ENCODE results near the gene PTPRE. TPM values are rescaled to one million over a fixed set of nuclear protein-coding genes. Genes with fewer than 3 reads are reported as not detected.
"Not testable (repeated sequence)": the region's sequence is repeated elsewhere in the genome, so short reads cannot be mapped to it uniquely, and the experiment has no call there.

Gene PTPRE
- total and polyA plus RNA-seq, 5 donors, result 6.7 to 21.1 (median 12.9) TPM

DNA sequence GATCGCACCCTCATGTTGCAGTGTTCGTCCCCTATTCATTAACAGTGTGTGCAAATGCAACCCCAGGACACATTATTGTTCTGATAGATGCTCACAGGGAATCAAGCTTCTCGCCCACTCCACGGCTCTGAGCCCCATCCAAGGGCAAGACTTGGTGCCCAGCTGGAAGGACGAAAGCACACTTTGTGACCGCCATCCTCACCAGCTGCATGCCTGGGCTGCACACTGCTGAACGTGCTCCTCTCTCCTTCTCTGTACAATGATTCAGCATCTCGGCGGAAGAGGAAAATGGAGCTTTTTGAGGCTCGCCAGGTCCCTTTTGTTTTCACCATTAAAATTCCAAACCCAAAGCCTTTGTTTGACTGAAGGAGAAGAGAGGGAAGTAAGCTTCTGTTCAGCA is 177.5 kb downstream of the PTPRE start:
- intact Hi-C loops (cut with DNase I), result no loop called here
- ATAC-seq, result no peak

DNA sequence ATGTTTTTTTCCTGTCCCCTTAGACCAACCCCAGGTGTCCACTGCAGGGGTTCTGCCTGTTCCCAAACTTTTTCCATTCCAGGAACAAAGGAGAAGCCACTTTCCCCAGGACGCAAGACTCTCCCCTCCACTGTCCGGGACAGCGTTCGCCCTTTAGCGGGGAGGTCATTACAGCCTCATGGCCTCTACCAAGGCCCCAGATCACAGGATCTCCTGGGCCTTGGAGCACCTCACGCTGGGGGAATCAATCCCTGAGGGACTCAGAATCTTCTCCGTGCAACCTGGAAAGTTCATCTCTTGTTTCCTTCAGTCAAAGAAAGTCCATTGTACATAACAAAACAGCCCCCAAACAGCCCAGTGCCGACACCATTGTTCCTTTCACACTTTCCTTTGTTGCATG is 178.1 kb downstream of the PTPRE start:
- DNase-seq (no peak), ATAC-seq (no peak)
- WGBS, result 89% methylated on average over 8 of the region's 8 CpGs
- intact Hi-C loops (cut with DNase I), result no loop called here
- Histone ChIP-seq H3K27ac (ENCODE audit: low read length) (no peak overlapping the region), H3K27me3 (ENCODE audit: control insufficient read depth, insufficient read depth) (no peaks in the 10 kb centered on the region), H3K4me3 (ENCODE audit: low read length) (no peak overlapping the region), H3K4me1 (ENCODE audit: control insufficient read depth, insufficient read depth, low read length) (no peaks in the 10 kb centered on the region), H3K9me3 (ENCODE audit: control insufficient read depth, low read length) (no peaks in the 10 kb centered on the region)

More for the DNA sequence above, 177.5 kb downstream of the PTPRE start:
- Histone ChIP-seq H3K27ac (ENCODE audit: low read length) (no peak overlapping the region), H3K4me1 (ENCODE audit: control insufficient read depth, insufficient read depth, low read length) (no peaks in the 10 kb centered on the region), H3K27me3 (ENCODE audit: control insufficient read depth, insufficient read depth) (no peaks in the 10 kb centered on the region), H3K4me3 (ENCODE audit: low read length) (no peak overlapping the region), H3K9me3 (ENCODE audit: control insufficient read depth, low read length) (no peaks in the 10 kb centered on the region)
- no peak for DNase-seq
- 92% methylated on average over 10 of the region's 10 CpGs for WGBS

DNA sequence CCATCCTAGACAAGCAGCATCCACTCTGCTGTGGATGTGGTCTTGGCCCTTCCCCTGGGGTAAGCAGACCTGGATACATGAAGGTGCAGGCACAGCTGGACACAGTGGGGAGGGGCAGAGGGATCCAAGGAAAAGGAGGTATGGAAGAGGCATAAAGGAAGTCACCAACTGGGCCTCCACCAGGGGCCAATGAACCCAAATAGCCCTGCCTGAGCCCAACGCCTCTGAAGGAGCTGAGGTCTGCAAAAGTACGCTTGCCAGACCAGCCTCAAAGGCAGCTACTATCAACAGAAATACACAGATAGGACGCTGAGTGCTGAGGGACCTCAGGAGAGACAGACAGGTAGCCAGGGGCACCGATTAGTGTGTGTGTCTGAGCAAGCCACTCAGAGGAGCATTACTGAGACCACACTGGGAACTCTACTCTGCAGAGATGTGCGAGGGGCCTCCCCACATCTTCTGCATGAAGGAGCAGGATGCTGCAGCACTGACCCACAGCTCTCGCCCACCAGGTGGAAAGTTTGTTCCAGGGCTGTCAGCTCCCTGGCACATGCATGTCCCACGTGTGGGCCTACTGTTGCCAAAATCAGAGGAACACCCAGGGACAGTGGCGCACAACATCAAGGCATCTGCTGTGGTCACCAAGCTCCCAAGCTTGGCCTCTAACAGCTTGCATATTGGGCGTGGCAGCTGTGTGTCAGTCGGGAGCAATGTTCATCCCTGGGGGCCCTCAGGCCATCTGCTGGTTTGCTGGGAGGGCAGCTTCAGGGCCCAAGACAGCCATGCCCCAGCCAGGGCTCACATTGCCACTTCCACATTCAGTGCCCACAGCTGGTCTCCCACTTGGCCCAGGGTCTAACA is 179.3 kb downstream of the PTPRE start:
- no peaks in the 10 kb centered on the region for H3K27me3 ChIP-seq (ENCODE audit: control insufficient read depth, insufficient read depth)
- intact Hi-C loops (cut with DNase I), result no loop called here
- no peak overlapping the region for H3K4me3 ChIP-seq (ENCODE audit: low read length)
- no peaks in the 10 kb centered on the region for H3K4me1 ChIP-seq (ENCODE audit: control insufficient read depth, insufficient read depth, low read length)
- H3K9me3 ChIP-seq (ENCODE audit: control insufficient read depth, low read length), result no peaks in the 10 kb centered on the region
- ATAC-seq (peak in 1 of 2 donors; percentile 20), DNase-seq (no peak)
- no peak overlapping the region for H3K27ac ChIP-seq (ENCODE audit: low read length)
- WGBS, result 72% methylated on average over 10 of the region's 10 CpGs

DNA sequence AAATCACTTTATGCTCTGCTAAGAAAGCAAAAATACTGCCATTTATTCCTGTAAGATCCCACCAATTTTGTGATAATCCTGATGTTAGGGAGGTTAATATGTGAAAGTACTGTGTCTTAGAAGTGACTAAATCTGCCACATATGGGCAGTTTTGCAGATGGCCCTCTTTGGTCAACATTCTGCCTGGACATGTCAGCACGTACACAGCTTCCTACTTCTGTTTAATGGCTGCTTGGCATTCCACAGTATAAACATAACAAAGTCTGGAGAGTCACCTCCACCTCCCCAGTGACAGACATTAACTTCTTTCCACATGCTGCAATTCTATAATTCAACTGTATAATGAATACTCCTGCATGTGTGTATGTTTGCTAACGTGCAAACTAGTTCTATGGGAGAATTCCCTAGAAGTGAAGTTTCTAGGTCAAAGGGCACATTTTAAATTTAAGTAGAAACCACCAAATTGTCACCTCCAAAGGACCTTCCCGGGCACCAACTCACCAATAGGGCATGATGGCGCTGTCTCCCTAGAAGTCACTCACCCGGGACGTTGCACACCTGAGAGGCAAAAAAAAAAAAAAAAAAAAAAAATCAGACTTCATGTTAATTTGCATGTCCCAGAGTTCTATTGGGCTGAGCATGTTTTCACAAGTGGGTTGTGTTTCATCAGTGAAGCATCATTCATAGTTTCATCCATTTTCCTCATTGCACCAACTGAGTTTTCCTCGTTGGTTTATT is 180.4 kb downstream of the PTPRE start:
- no peaks in the 10 kb centered on the region for H3K27me3 ChIP-seq (ENCODE audit: control insufficient read depth, insufficient read depth)
- ATAC-seq (no peak), DNase-seq (no peak)
- intact Hi-C loops (cut with DNase I), result no loop called here
- no peak overlapping the region for H3K4me3 ChIP-seq (ENCODE audit: low read length)
- H3K27ac ChIP-seq (ENCODE audit: low read length), result no peak overlapping the region
- H3K4me1 ChIP-seq (ENCODE audit: control insufficient read depth, insufficient read depth, low read length), result no peaks in the 10 kb centered on the region
- 73% methylated on average over 7 of the region's 7 CpGs for WGBS
- no peaks in the 10 kb centered on the region for H3K9me3 ChIP-seq (ENCODE audit: control insufficient read depth, low read length)

DNA sequence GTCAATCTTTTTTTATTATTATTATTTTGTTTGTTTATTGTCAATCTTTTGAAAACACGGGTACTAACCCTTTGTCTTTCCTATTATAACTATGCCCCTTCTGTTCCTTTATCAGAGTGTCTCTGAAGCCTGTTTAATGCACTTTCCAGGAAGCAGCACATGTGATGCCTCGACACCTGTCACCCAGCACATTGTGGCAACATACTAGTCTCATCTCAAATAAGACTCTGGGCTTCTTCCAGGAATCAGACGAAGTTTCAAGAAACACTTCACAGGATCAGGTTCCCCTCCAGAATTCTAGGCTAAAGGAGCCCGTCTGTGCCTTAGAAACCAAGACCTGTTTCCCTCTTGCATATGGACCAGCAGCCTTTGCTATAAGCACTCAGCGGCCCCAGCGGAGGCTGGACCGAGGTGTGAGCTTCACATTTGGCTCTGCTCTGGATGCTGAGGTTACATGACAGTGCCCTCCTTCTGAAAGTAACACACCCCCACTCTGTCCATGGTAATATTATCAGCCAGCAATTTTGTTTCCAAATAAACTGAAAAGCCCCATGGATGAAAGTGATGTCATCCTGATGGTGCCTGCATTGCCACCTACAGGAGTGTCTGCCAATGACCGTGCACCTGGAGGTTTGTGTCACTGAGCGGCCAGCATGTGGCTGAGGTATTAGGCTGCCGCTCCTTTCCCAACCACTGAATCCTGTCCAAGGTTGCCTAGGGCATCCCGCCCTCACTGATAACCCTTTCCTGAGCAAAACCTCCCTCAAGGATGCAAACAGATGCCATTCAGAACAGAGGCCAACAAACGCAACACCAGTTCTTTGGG is 181.2 kb downstream of the PTPRE start:
- no peaks in the 10 kb centered on the region for H3K27me3 ChIP-seq (ENCODE audit: control insufficient read depth, insufficient read depth)
- 54% methylated on average over 12 of the region's 12 CpGs for WGBS
- no peaks in the 10 kb centered on the region for H3K4me1 ChIP-seq (ENCODE audit: control insufficient read depth, insufficient read depth, low read length)
- no peak overlapping the region for H3K27ac ChIP-seq (ENCODE audit: low read length)
- H3K4me3 ChIP-seq (ENCODE audit: low read length), result no peak overlapping the region
- no peaks in the 10 kb centered on the region for H3K9me3 ChIP-seq (ENCODE audit: control insufficient read depth, low read length)
- intact Hi-C loops (cut with DNase I), result no loop called here
- ATAC-seq (no peak), DNase-seq (no peak)

DNA sequence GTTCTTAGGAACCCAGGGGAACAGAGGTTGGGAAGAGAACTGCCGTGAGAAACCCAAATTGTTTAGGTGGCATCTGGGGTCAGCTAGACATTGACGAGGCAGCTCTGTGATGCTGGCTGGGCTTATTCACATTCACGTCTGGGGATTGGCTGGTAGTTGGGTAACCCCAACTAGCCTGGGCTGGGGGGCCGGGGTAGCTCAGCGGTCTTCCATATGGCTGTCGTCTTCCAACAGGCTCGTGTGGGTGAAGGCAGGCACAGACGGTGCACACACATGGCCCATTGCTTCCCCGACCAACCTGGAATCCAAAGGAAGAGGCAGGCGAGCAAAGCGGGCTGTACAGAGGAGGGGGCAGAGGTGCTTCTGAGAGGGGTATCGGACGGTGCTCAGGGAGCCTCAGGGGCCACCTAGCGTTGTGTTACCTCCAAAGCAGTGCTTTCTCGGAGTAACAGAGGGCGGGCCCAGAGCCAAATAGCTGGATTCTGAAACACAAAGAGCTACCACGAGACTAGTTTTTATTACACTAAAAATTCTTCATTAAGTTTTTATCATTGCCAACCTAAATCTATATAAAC is 184.8 kb downstream of the PTPRE start:
- WGBS, result 73% methylated on average over 17 of the region's 17 CpGs
- intact Hi-C loops (cut with DNase I), result no loop called here
- Histone ChIP-seq H3K4me1 (ENCODE audit: control insufficient read depth, insufficient read depth, low read length) (no peaks in the 10 kb centered on the region), H3K9me3 (ENCODE audit: control insufficient read depth, low read length) (no peaks in the 10 kb centered on the region), H3K4me3 (ENCODE audit: low read length) (no peak overlapping the region), H3K27ac (ENCODE audit: low read length) (no peak overlapping the region), H3K27me3 (ENCODE audit: control insufficient read depth, insufficient read depth) (no peaks in the 10 kb centered on the region)
- DNase-seq (no peak), ATAC-seq (no peak)

DNA sequence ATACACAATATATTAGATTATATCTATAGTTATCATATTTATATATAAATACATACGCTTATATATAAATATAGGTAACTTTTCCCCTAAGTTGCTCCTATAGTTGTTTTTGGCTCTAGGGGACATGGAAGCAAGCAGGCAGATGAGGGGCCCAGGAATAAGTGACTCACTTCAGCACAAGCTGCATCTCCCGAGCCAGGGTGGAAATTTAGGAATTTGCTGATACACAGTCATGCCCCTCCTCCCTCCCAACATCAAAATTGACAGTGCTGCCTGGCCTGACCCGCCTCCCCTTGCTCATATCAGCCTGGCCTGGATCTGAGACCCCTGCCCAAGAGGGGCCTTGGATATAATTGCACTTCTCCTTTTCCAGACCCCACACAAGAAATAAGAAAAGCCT is 185.6 kb downstream of the PTPRE start:
- WGBS, result 80% methylated on average over 3 of the region's 3 CpGs
- Histone ChIP-seq H3K4me1 (ENCODE audit: control insufficient read depth, insufficient read depth, low read length) (no peaks in the 10 kb centered on the region), H3K27me3 (ENCODE audit: control insufficient read depth, insufficient read depth) (no peaks in the 10 kb centered on the region), H3K4me3 (ENCODE audit: low read length) (no peak overlapping the region), H3K27ac (ENCODE audit: low read length) (no peak overlapping the region), H3K9me3 (ENCODE audit: control insufficient read depth, low read length) (no peaks in the 10 kb centered on the region)
- no peak for ATAC-seq
- DNase-seq, result no peak
- intact Hi-C loops (cut with DNase I), result no loop called here

DNA sequence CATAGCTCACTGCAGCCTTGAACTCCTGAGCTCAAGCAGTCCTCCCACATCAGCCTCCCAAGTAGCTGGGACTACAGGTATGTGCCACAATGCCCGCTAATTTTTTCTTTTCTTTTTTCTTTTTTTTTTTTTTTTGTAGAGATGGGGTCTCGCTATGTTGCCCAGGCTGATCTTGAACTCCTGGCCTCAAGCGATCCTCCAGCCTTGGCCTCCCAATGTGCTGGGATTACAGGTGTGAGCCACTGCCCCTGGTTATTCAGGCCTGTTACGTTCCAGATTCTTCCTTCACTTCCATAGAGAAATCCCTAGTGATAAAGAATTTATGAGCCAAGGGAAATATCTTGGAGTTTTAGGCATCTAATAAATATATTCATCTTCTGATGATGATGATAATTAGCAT is 187.7 kb downstream of the PTPRE start:
- intact Hi-C loops (cut with DNase I), result not testable (repeated sequence)
- 97% methylated on average over 4 of the region's 4 CpGs for WGBS

DNA sequence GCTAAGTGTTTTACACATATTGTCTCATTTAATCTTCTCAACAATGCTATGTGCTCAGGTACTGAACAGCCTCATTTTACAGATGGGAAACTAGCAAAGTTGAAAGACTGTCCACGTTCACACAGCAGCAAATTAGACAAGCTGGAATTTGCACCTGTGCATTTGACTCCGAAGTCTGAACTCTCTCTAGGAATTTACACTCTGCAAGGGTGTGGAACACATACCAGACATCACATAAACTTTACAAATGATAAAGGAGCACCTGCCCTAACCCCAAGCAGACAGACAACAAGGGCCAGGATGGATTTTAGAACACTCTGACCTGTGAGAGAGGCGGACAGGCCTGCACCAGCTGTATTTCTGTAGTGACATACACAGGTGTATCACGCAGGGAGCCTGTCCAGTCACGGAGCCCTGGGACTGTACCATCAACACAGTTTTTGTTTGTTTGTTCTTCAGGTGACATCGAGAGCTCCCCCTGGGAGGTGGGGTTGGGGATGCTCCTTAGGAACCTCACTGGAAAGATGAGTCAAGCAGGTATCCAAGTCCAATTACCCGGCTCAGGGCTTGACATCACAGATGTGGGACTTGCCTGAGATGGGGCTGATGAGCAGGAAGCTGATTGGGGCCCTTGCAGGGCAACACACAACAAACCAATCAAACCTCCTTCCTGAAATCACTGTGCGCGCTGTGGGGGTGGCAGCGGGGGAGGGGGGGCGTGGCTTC is 188.3 kb downstream of the PTPRE start:
- intact Hi-C loops (cut with DNase I), result no loop called here
- H3K27ac ChIP-seq (ENCODE audit: low read length), result no peak overlapping the region
- 89% methylated on average over 11 of the region's 11 CpGs for WGBS
- no peak for ATAC-seq
- H3K9me3 ChIP-seq (ENCODE audit: control insufficient read depth, low read length), result no peaks in the 10 kb centered on the region
- H3K4me1 ChIP-seq (ENCODE audit: control insufficient read depth, insufficient read depth, low read length), result no peaks in the 10 kb centered on the region
- no peak overlapping the region for H3K4me3 ChIP-seq (ENCODE audit: low read length)
- no peaks in the 10 kb centered on the region for H3K27me3 ChIP-seq (ENCODE audit: control insufficient read depth, insufficient read depth)
- no peak for DNase-seq

More for the DNA sequence above, 187.7 kb downstream of the PTPRE start:
- not testable (repeated sequence) for H3K27ac ChIP-seq (ENCODE audit: low read length); H3K4me1 ChIP-seq (ENCODE audit: control insufficient read depth, insufficient read depth, low read length); ATAC-seq; H3K9me3 ChIP-seq (ENCODE audit: control insufficient read depth, low read length); H3K27me3 ChIP-seq (ENCODE audit: control insufficient read depth, insufficient read depth); H3K4me3 ChIP-seq (ENCODE audit: low read length); DNase-seq

DNA sequence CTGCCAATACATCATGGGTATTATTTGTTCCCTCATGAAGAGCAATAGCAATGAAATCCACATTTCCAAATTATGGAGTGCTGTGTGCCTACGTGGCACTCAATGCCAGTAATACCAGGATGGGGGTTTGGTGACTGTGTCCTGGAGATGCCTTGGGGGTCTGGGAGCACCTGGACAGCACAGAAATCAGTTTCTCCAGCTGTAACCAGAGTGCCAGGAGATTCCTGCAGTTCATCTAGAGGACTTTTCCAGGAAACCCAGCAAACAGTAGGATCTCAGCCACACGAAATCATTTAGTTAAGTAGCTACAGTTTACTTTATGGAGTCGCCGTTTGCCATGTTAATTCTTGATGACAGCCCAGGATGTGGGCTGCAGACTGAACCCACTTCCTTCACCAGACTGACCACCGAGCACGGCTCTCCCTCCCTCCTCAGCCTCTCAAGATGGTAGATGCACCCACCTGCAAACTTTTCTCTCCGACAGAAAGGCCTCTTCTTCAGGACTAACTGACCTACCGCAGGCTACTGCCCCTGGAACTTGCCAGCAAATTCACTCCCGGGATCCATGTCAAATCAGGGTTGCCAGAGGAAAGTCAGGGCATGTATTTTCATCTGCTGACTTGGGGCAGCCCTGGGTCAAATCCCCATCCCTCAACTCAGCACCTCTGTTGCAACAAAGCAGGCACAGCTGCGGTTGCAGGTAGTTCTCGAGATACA is 189.0 kb downstream of the PTPRE start:
- WGBS, result 87% methylated on average over 11 of the region's 11 CpGs
- intact Hi-C loops (cut with DNase I), result no loop called here
- Histone ChIP-seq H3K4me1 (ENCODE audit: control insufficient read depth, insufficient read depth, low read length) (no peaks in the 10 kb centered on the region), H3K27me3 (ENCODE audit: control insufficient read depth, insufficient read depth) (no peaks in the 10 kb centered on the region), H3K27ac (ENCODE audit: low read length) (no peak overlapping the region), H3K4me3 (ENCODE audit: low read length) (no peak overlapping the region), H3K9me3 (ENCODE audit: control insufficient read depth, low read length) (no peaks in the 10 kb centered on the region)
- ATAC-seq (no peak), DNase-seq (no peak)

Data from right cardiac atrium (tissue), 5 donors.